ENCODE results near the gene VAV2. TPM values are rescaled to one million over a fixed set of nuclear protein-coding genes. Genes with fewer than 3 reads are reported as not detected.

VAV2 gene
- total RNA-seq, 1 donor from 2014 or later: 7.6 TPM

DNA sequence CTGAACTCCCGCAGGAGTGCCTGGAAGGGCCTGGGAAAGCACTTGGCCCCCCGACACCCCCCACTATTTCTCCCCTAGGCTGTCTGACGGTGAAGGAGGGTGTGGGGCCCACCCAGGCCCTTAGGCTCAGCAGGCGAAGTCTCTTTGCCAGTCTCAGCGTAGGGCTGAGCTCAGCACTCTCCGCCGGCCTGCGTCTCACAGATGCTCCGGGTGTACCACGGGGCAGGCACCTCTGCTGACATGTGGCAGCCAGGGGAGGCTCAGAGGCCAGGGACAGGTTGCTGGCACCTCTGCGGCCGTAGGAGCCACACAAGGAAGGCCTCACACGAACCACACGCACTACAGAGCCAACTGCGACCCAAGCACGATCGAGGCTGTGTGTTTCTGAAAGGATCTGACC, 114.2 kb downstream of the VAV2 start:
- no peak for DNase-seq (ENCODE audit: missing footprints)
- intact Hi-C loops (cut with DNase I): no loop called here

GRCh38 chr9:133877327-133877726, 114.8 kb downstream of the VAV2 start:
- ATAC-seq (no peak), DNase-seq (ENCODE audit: missing footprints) (no peak)
- intact Hi-C loops (cut with DNase I): no loop called here

More for the DNA sequence above, 114.2 kb downstream of the VAV2 start:
- ATAC-seq: no peak

DNA sequence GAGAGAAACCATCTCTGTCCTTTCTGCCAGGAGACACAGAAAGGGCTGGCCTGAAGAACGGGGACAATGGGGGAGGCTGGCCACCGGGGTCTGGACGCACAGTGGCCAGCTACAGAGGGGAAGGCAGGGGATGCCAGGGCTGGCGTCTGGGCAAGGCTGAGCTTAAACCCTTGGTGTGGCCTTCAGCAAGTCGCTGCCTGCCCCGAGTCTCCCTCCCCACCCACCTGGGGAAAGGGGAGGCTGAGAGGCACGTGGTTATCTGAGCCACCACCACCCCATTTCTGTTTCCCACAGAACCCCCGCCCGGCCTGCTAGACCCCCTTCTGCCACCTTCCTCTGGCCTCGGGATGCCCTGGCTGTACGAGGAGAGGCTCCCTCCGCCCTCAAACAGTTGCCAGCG, 115.3 kb downstream of the VAV2 start:
- intact Hi-C loops (cut with DNase I): no loop called here
- no peak for ATAC-seq

GRCh38 chr9:133876144-133876543, 116.0 kb downstream of the VAV2 start:
- ATAC-seq (no peak), DNase-seq (ENCODE audit: missing footprints) (peak; percentile 65)
- intact Hi-C loops (cut with DNase I): no loop called here

More for the DNA sequence above, 115.3 kb downstream of the VAV2 start:
- no peak for DNase-seq (ENCODE audit: missing footprints)

- DNase-seq (ENCODE audit: missing footprints) (no peak), ATAC-seq (no peak)
- intact Hi-C loops (cut with DNase I): no loop called here
Measured at GRCh38 chr9:133875131-133875530, 117.0 kb downstream of the VAV2 start.

- no peak for ATAC-seq
Measured at GRCh38 chr9:133874659-133875058, 117.5 kb downstream of the VAV2 start.

GRCh38 chr9:133874060-133874657, 118.0 kb downstream of the VAV2 start:
- intact Hi-C loops (cut with DNase I): no loop called here
- no peak for DNase-seq (ENCODE audit: missing footprints)
- ATAC-seq: no peak

More at GRCh38 chr9:133874659-133875058, 117.5 kb downstream of the VAV2 start:
- intact Hi-C loops (cut with DNase I): no loop called here
- DNase-seq (ENCODE audit: missing footprints): no peak

GRCh38 chr9:133873461-133873891, 118.6 kb downstream of the VAV2 start:
- intact Hi-C loops (cut with DNase I): no loop called here
- DNase-seq (ENCODE audit: missing footprints) (no peak), ATAC-seq (no peak)

DNA sequence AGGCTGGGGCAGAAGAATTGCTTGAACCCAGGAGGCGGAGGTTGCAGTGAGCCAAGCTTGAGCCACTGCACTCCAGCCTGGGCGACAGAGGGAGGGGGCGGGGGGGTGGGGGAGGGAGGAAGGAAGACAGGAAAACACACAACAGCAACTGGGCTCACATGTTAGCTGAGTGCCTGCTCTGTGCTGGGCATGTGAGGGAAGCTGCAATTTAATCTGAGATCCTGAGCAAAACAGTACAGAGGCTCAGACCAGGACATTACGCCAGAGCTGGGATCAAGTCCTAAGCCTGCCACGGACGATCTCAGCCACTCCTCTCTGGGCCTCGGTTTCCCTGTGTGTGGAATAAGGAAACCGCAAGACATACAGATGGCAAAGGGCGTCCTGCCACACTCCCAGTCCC, 119.1 kb downstream of the VAV2 start:
- intact Hi-C loops (cut with DNase I): no loop called here
- no peak for DNase-seq (ENCODE audit: missing footprints)
- ATAC-seq: no peak

- ATAC-seq: no peak
- intact Hi-C loops (cut with DNase I): no loop called here
- DNase-seq (ENCODE audit: missing footprints): no peak
Measured at GRCh38 chr9:133870598-133871595, 121.2 kb downstream of the VAV2 start.

DNA sequence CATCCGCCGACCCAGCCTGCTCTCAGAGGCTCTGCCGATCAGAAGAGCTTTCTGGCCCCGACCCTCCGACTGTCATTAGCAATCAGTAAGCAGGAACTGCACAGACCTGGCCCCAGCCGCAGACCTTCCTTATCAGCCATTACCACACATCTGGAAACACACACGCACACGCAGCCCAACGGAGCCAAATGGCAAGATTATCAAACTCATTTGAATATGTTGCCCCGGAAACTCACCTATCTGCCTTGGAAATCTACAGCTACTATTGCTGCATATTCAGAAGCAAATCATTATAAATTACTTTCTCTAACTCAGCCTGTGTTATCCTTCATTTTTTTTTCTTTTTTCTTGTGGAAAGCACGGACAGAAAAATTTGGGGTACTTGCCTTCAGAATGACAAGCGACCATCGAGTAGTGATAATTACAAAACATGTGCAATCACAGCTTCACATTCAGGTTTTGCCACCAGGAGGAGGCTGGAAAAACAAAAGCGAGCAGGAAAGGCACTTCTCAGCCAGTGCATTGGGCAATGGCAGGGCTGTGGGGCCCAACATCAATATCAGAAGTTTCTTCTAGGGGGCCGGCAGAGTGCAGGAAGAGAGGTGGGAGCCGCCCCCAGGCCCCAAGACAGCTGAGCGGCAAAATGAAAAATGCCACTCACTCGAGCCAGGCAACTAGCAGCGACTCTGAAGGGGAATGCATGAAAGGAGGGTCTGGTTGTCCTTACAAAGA, 122.3 kb downstream of the VAV2 start:
- ATAC-seq: no peak
- no peak for DNase-seq (ENCODE audit: missing footprints)
- intact Hi-C loops (cut with DNase I): no loop called here

DNA sequence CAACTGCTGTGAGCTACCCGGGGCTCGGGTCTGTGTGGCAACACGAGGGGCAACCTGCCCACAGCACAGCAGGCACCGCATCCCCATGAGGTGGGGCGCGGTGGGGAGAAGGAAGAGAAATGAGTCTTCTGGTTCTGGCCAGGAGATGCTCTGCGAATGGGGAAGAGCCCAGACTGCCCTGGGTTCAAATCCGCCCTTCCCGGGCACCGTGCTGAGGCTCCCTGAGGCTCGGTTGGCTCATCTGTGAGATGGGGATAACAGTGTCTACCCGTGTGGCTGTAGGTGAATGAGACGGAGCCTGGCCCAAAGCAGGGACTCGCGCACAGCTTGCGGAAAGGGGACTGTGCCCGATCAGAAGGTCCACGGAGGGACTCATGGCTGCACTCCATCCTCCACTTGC, 123.9 kb downstream of the VAV2 start:
- ATAC-seq: no peak
- no peak for DNase-seq (ENCODE audit: missing footprints)
- intact Hi-C loops (cut with DNase I): no loop called here

GRCh38 chr9:133866946-133867345, 125.2 kb downstream of the VAV2 start:
- ATAC-seq: no peak
- DNase-seq (ENCODE audit: missing footprints): no peak
- intact Hi-C loops (cut with DNase I): no loop called here

- no peak for DNase-seq (ENCODE audit: missing footprints)
- intact Hi-C loops (cut with DNase I): no loop called here
- ATAC-seq: no peak
Measured at GRCh38 chr9:133864011-133864410, 128.1 kb downstream of the VAV2 start.

- ATAC-seq (no peak), DNase-seq (ENCODE audit: missing footprints) (no peak)
- intact Hi-C loops (cut with DNase I): no loop called here
Measured at GRCh38 chr9:133863257-133863592, 128.9 kb downstream of the VAV2 start.

- intact Hi-C loops (cut with DNase I): no loop called here
- ATAC-seq (peak; percentile 62), DNase-seq (ENCODE audit: missing footprints) (peak; percentile 84)
Measured at GRCh38 chr9:133862585-133863256, 129.4 kb downstream of the VAV2 start.

- ATAC-seq (no peak), DNase-seq (ENCODE audit: missing footprints) (no peak)
- intact Hi-C loops (cut with DNase I): no loop called here
Measured at GRCh38 chr9:133861692-133862091, 130.4 kb downstream of the VAV2 start.

DNA sequence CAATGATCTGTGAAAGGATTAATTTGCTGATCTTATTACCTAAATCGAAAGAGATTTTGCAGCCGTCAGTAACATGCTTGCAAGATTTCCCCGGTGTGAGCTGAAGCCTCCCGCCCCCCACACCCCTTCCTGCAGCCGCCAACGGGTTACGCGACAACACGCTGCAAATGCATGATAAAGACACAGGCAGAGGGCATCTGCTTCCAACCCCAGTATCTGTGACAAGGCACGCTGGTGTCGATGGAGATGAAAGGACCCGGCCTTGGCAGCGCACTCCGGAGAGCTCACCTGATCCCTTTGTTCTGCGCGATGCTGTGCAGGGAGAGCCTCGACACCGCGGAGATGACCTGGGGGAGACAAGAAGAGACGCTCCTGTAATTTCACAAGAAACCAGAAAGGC, 131.0 kb downstream of the VAV2 start:
- DNase-seq (ENCODE audit: missing footprints): no peak
- intact Hi-C loops (cut with DNase I): no loop called here
- no peak for ATAC-seq

DNA sequence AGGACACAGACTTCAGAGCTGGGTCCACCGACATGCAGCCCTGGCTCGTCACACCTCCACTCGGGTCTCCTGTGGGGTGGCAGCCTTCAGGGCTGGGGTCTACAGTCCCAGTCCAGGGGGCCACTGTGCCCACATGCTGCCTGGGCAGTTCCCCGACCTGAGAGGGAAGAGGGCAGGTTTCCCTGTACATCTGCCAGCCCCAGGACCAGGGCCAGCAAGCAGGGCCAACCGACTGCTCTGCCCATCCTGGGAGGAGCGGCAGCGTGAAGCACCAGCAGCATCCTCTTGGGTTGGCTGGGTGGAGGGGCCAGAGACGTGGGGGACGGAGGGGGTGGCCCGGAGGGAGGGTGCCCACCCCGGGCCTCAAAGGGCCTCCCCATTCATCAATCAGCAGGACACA, 133.4 kb downstream of the VAV2 start:
- DNase-seq (ENCODE audit: missing footprints) (no peak), ATAC-seq (no peak)
- intact Hi-C loops (cut with DNase I): no loop called here

Measured in Right ventricle myocardium inferior (tissue), 1 donor.